HepG2 (cell line): ENCODE measurements around the gene MYOZ1. TPM values are rescaled to one million over a fixed set of nuclear protein-coding genes. Genes with fewer than 3 reads are reported as not detected.

Source experiments
- ATF7-NPFF ChIP-seq: sonication (generic); formaldehyde crosslinking; IDR thresholded peaks from 2 replicates; pipeline ENCODE4 v1.8.1; 2023; ENCODE audit warnings: mild to moderate bottlenecking, low read depth, missing genetic modification reagents, moderate library complexity
- BCL6 ChIP-seq: IDR thresholded peaks from 2 replicates; pipeline ENCODE4 v1.6.1; 2016; ENCODE audit warnings: missing genetic modification reagents, missing compliant biosample characterization
- CSRNP1 ChIP-seq: sonication (generic); formaldehyde crosslinking; IDR thresholded peaks from 2 replicates; pipeline ENCODE4 v1.8.1; 2023; ENCODE audit warnings: mild to moderate bottlenecking, missing genetic modification reagents
- EZH2 ChIP-seq: conservative IDR thresholded peaks from 2 replicates; pipeline ENCODE4 v1.6.1; 2012; ENCODE audit warnings: mild to moderate bottlenecking, low read depth, low read length, moderate library complexity
- HCFC1 ChIP-seq: fragments of 150-350 bp; IDR thresholded peaks from 2 replicates; pipeline ENCODE4 v1.6.1; 2014; ENCODE audit warnings: low read depth, low read length
- HES4 ChIP-seq: sonication (generic); formaldehyde crosslinking; IDR thresholded peaks from 2 replicates; pipeline ENCODE4 v1.9.0; 2021; ENCODE audit warnings: mild to moderate bottlenecking, missing genetic modification reagents, borderline replicate concordance
- NFIB ChIP-seq: sonication (generic); formaldehyde crosslinking; IDR thresholded peaks from 2 replicates; pipeline ENCODE4 v1.9.0; 2021; ENCODE audit warnings: missing genetic modification reagents, mild to moderate bottlenecking, borderline replicate concordance
- NFYC ChIP-seq: IDR thresholded peaks from 2 replicates; pipeline ENCODE4 v1.6.1; 2016; ENCODE audit warnings: missing genetic modification reagents, missing compliant biosample characterization
- PTBP1 ChIP-seq: fragments of 200-400 bp; formaldehyde crosslinking; IDR thresholded peaks from 2 replicates; pipeline ENCODE4 v1.6.1; 2018; ENCODE audit warnings: low read length, low read depth; ENCODE audit not compliant: poor library complexity, severe bottlenecking
- RCOR2 ChIP-seq: IDR thresholded peaks from 2 replicates; pipeline ENCODE4 v1.6.1; 2016; ENCODE audit warnings: missing biosample characterization, missing genetic modification reagents
- SMAD3 ChIP-seq: sonication (generic); formaldehyde crosslinking; IDR thresholded peaks from 2 replicates; pipeline ENCODE4 v1.4.0; 2020; ENCODE audit warnings: missing genetic modification reagents
- SNAI1 ChIP-seq: sonication (generic); formaldehyde crosslinking; IDR thresholded peaks from 2 replicates; pipeline ENCODE4 v1.5.0; 2020; ENCODE audit warnings: mild to moderate bottlenecking, missing genetic modification reagents, borderline replicate concordance
- SP2 ChIP-seq: sonication (generic); formaldehyde crosslinking; IDR thresholded peaks from 2 replicates; pipeline ENCODE4 v1.5.1; 2020; ENCODE audit warnings: mild to moderate bottlenecking, missing genetic modification reagents
- TFAP4 ChIP-seq: sonication (generic); IDR thresholded peaks from 2 replicates; pipeline ENCODE4 v1.6.1; 2016; ENCODE audit warnings: low read depth, borderline replicate concordance
- ZBTB10 ChIP-seq: sonication (generic); formaldehyde crosslinking; IDR thresholded peaks from 2 replicates; pipeline ENCODE4 v1.4.0; 2020; ENCODE audit warnings: missing genetic modification reagents, borderline replicate concordance
- ZBTB4 ChIP-seq: sonication (generic); formaldehyde crosslinking; IDR thresholded peaks from 2 replicates; pipeline ENCODE4 v1.4.0; 2020; ENCODE audit warnings: missing genetic modification reagents, mild to moderate bottlenecking, borderline replicate concordance
- ZKSCAN1 ChIP-seq: fragments of 150-350 bp; IDR thresholded peaks from 2 replicates; pipeline ENCODE4 v1.6.1; 2014; ENCODE audit warnings: low read length
- ZNF263 ChIP-seq: sonication (generic); formaldehyde crosslinking; IDR thresholded peaks from 2 replicates; pipeline ENCODE4 v1.4.0; 2020; ENCODE audit warnings: missing genetic modification reagents
- ZNF777 ChIP-seq: sonication (generic); formaldehyde crosslinking; IDR thresholded peaks from 2 replicates; pipeline ENCODE4 v1.4.0; 2020; ENCODE audit warnings: missing genetic modification reagents
- polyA plus RNA-seq, 8 experiments: library from polyadenylated mRNA; depleted of rRNA in 3 of 8; stranded (reverse) in 7 of 8; unstranded in 1 of 8; fragments of >200 nt; fragmentation: Illumina TruSeq in 4 of 8; extraction: Trizol in 4 of 8; gene quantifications; 2 replicates each; pipeline versions ENCODE4 v1.2.1 to v1.2.3, GENCODE V29; 2011 to 2016; ENCODE audit warnings: low read depth in 4 of 8, missing spikeins in 1 of 8, mixed read lengths in 1 of 8; ENCODE audit not compliant: insufficient read depth in 1 of 8
- total RNA-seq, 5 experiments: library from RNA; depleted of rRNA; stranded (reverse); fragments of >200 nt; fragmentation: Illumina TruSeq; extraction: Trizol; gene quantifications; 2 replicates each; pipeline ENCODE4 v1.2.3, GENCODE V29; 2016; ENCODE audit warnings: low read depth in 1 of 5

The MYOZ1 gene
- total and polyA plus RNA-seq, 2 of the 13 experiments (the other 11 are each of a cell fraction or from before 2014, with no cell fraction given): not detected

GRCh38 chr10:73625884-73626752 is 15.2 kb downstream of the MYOZ1 start (continued):
- no peak for TF ChIP-seq ZBTB4 (CRISPR knock-in tag)
- no peak for TF ChIP-seq ZKSCAN1
- no peak for TF ChIP-seq HES4 (CRISPR knock-in tag)
- TF ChIP-seq CSRNP1 (CRISPR knock-in tag): peak; percentile 34; the same call in 1 of the 2 replicates
- TF ChIP-seq PTBP1: no peak
- no peak for TF ChIP-seq TFAP4
- TF ChIP-seq SMAD3 (CRISPR knock-in tag): no peak
- no peak for TF ChIP-seq ATF7-NPFF (CRISPR knock-in tag)
- TF ChIP-seq BCL6 (CRISPR knock-in tag): peak; percentile 33; the same call in 1 of the 2 replicates
- TF ChIP-seq ZNF263 (CRISPR knock-in tag): peak; percentile 16; the same call in 1 of the 2 replicates
- no peak; the same call in 1 of the 2 replicates for TF ChIP-seq HCFC1
- TF ChIP-seq NFIB (CRISPR knock-in tag): no peak
- TF ChIP-seq ZNF777: peak; percentile 52
- no peak for TF ChIP-seq ZBTB10 (CRISPR knock-in tag)
- TF ChIP-seq SNAI1 (CRISPR knock-in tag): 0 out of 2 replicates have a peak, but pooled peaks have one; percentile 5
- no peak for TF ChIP-seq RCOR2 (CRISPR knock-in tag)
- no peak for TF ChIP-seq EZH2
- TF ChIP-seq SP2 (CRISPR knock-in tag): no peak; the same call in 1 of the 2 replicates
- no peak for TF ChIP-seq NFYC (CRISPR knock-in tag)
